ENCODE results near the gene NABP2. TPM values are rescaled to one million over a fixed set of nuclear protein-coding genes. Genes with fewer than 3 reads are reported as not detected.

The NABP2 gene
- total and polyA plus RNA-seq, 10 of the 15 experiments (the other 5 are each of a cell fraction or from before 2014, with no cell fraction given): 20.7 to 97.9 (median 60.9) TPM

DNA sequence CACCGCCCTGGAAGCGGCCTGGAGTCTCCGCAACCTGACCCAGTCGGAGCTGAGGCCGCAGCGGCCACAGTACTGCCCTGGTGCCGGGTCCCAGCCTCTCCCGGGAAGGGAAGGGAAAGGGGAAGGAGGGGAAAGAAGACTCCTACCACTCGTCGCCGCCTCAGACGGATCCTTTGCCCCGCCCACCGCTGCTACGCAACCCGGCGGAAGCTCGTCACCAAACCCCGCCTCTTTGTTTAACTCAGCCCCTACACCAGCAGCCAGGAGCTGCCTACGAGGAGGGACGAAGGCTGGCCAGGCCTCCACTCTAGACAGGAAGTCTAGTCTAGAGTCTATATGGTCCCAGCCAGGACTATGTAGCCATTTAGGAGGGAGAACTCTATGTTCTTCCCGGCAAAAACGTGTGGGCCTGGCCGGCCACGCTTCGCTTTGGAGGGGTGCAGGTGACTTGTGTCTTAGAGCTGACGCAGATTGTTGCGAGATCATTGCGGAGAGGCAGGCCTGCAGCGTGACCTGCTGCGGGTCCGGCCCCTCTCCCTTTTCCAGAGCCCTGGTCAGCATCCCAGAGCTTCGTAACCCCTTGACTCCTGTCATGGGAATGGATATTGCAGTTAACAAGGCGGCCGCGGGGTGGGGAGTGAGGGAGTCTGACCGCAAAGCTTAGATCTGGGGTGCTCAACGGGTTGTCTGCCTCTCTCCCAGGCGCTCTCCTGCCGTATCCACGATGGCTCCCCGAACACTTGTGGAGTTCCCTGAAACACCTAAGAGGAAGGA lies 2.2 kb upstream of the NABP2 start, which contains the start of gene RNF41 (continued):
- TF ChIP-seq, protein P1, sequence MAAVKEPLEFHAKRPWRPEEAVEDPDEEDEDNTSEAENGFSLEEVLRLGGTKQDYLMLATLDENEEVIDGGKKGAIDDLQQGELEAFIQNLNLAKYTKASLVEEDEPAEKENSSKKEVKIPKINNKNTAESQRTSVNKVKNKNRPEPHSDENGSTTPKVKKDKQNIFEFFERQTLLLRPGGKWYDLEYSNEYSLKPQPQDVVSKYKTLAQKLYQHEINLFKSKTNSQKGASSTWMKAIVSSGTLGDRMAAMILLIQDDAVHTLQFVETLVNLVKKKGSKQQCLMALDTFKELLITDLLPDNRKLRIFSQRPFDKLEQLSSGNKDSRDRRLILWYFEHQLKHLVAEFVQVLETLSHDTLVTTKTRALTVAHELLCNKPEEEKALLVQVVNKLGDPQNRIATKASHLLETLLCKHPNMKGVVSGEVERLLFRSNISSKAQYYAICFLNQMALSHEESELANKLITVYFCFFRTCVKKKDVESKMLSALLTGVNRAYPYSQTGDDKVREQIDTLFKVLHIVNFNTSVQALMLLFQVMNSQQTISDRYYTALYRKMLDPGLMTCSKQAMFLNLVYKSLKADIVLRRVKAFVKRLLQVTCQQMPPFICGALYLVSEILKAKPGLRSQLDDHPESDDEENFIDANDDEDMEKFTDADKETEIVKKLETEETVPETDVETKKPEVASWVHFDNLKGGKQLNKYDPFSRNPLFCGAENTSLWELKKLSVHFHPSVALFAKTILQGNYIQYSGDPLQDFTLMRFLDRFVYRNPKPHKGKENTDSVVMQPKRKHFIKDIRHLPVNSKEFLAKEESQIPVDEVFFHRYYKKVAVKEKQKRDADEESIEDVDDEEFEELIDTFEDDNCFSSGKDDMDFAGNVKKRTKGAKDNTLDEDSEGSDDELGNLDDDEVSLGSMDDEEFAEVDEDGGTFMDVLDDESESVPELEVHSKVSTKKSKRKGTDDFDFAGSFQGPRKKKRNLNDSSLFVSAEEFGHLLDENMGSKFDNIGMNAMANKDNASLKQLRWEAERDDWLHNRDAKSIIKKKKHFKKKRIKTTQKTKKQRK (IDR thresholded peaks at IDR 0.05; ENCODE audit: low read depth, low read length): no peak
- TF ChIP-seq SREBF1 (IDR thresholded peaks at IDR 0.05; ENCODE audit: low read length) (no peak), KLF5 (IDR thresholded peaks at IDR 0.05; ENCODE audit: partially characterized antibody) (no peak), GATAD2B (conservative IDR thresholded peaks at IDR 0.05; ENCODE audit: low read depth) (0 out of 2 replicates have a peak, but pooled peaks have one; percentile 49), ZZZ3 (IDR thresholded peaks at IDR 0.05; ENCODE audit: control insufficient read depth, insufficient read length, low read depth) (no peak), ASH2L (IDR thresholded peaks at IDR 0.05; ENCODE audit: borderline replicate concordance, low read depth) (no peak), CEBPB (IDR thresholded peaks at IDR 0.05; ENCODE audit: borderline replicate concordance in 1 of 2, low read depth in 2 of 2, low read length in 2 of 2) (no peak), IKZF1 (conservative IDR thresholded peaks at IDR 0.05) (peak; percentile 66), SUZ12 (IDR thresholded peaks at IDR 0.05; ENCODE audit: unreplicated experiment) (no peak), ZNF24 (IDR thresholded peaks at IDR 0.05) (no peak), HCFC1 (IDR thresholded peaks at IDR 0.05; ENCODE audit: low read length) (0 out of 2 replicates have a peak, but pooled peaks have one; percentile 12), SMAD5 (IDR thresholded peaks at IDR 0.05; ENCODE audit: low read depth) (peak; percentile 94), SPI1 (IDR thresholded peaks at IDR 0.05; ENCODE audit: borderline replicate concordance, insufficient read depth, low read depth, low read length) (0 out of 2 replicates have a peak, but pooled peaks have one; percentile 16), POLR2AphosphoS5 (IDR thresholded peaks at IDR 0.05; ENCODE audit: low read length) (peak; percentile 90)
- TF ChIP-seq, protein P2, sequence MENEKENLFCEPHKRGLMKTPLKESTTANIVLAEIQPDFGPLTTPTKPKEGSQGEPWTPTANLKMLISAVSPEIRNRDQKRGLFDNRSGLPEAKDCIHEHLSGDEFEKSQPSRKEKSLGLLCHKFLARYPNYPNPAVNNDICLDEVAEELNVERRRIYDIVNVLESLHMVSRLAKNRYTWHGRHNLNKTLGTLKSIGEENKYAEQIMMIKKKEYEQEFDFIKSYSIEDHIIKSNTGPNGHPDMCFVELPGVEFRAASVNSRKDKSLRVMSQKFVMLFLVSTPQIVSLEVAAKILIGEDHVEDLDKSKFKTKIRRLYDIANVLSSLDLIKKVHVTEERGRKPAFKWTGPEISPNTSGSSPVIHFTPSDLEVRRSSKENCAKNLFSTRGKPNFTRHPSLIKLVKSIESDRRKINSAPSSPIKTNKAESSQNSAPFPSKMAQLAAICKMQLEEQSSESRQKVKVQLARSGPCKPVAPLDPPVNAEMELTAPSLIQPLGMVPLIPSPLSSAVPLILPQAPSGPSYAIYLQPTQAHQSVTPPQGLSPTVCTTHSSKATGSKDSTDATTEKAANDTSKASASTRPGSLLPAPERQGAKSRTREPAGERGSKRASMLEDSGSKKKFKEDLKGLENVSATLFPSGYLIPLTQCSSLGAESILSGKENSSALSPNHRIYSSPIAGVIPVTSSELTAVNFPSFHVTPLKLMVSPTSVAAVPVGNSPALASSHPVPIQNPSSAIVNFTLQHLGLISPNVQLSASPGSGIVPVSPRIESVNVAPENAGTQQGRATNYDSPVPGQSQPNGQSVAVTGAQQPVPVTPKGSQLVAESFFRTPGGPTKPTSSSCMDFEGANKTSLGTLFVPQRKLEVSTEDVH (IDR thresholded peaks at IDR 0.05; ENCODE audit: low read depth, partially characterized antibody): no peak
- TF ChIP-seq, protein P3, sequence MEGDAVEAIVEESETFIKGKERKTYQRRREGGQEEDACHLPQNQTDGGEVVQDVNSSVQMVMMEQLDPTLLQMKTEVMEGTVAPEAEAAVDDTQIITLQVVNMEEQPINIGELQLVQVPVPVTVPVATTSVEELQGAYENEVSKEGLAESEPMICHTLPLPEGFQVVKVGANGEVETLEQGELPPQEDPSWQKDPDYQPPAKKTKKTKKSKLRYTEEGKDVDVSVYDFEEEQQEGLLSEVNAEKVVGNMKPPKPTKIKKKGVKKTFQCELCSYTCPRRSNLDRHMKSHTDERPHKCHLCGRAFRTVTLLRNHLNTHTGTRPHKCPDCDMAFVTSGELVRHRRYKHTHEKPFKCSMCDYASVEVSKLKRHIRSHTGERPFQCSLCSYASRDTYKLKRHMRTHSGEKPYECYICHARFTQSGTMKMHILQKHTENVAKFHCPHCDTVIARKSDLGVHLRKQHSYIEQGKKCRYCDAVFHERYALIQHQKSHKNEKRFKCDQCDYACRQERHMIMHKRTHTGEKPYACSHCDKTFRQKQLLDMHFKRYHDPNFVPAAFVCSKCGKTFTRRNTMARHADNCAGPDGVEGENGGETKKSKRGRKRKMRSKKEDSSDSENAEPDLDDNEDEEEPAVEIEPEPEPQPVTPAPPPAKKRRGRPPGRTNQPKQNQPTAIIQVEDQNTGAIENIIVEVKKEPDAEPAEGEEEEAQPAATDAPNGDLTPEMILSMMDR (IDR thresholded peaks at IDR 0.05 in 2 of 3, conservative IDR thresholded peaks at IDR 0.05 in 1 of 3; ENCODE audit: control insufficient read depth in 2 of 3, extremely low read depth in 1 of 3, insufficient read depth in 1 of 3, low read depth in 3 of 3, low read length in 3 of 3): no peak
- TF ChIP-seq, protein P4, sequence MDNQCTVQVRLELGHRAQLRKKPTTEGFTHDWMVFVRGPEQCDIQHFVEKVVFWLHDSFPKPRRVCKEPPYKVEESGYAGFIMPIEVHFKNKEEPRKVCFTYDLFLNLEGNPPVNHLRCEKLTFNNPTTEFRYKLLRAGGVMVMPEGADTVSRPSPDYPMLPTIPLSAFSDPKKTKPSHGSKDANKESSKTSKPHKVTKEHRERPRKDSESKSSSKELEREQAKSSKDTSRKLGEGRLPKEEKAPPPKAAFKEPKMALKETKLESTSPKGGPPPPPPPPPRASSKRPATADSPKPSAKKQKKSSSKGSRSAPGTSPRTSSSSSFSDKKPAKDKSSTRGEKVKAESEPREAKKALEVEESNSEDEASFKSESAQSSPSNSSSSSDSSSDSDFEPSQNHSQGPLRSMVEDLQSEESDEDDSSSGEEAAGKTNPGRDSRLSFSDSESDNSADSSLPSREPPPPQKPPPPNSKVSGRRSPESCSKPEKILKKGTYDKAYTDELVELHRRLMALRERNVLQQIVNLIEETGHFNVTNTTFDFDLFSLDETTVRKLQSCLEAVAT (IDR thresholded peaks at IDR 0.05): peak; percentile 70; the same call in 1 of the 2 replicates
- TF ChIP-seq, protein P5, sequence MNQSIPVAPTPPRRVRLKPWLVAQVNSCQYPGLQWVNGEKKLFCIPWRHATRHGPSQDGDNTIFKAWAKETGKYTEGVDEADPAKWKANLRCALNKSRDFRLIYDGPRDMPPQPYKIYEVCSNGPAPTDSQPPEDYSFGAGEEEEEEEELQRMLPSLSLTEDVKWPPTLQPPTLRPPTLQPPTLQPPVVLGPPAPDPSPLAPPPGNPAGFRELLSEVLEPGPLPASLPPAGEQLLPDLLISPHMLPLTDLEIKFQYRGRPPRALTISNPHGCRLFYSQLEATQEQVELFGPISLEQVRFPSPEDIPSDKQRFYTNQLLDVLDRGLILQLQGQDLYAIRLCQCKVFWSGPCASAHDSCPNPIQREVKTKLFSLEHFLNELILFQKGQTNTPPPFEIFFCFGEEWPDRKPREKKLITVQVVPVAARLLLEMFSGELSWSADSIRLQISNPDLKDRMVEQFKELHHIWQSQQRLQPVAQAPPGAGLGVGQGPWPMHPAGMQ (IDR thresholded peaks at IDR 0.05; ENCODE audit: borderline replicate concordance): no peak

Measured in GM12878 (cell line).